GM12891 (cell line): ENCODE results near the gene SHFL.

Experiments
- POLR2A ChIP-seq: IDR thresholded peaks from 2 replicates; pipeline ENCODE4 v1.6.1; 2011; ENCODE audit warnings: low read depth, low read length, control low read depth
- POLR2AphosphoS5 ChIP-seq: IDR thresholded peaks from 2 replicates; pipeline ENCODE4 v1.6.1; 2011; ENCODE audit warnings: low read depth, low read length, control low read depth

GRCh38 chr19:10116866-10117616 lies 30.9 kb downstream of the SHFL start:
- TF ChIP-seq POLR2AphosphoS5: no peak
- TF ChIP-seq POLR2A: no peak
